ENCODE data around the gene SLC39A7.
A peak's percentile ranks its signal among the peaks of the same experiment; 100 is the strongest.

The SLC39A7 gene

GRCh38 chr6:33200219-33201146 is at the start of gene SLC39A7, which contains the start of gene RXRB:
SLC39A7 (plus strand) TSS chr6:33200867; CDS start chr6:33201246, 379 bp downstream.
RXRB (minus strand) TSS chr6:33200665; CDS start chr6:33200476, 189 bp downstream.
- DNase-seq, result peak; percentile 99

- DNase-seq, result no peak
These were observed 49.6 kb upstream of the SLC39A7 start for GRCh38 chr6:33151050-33151449.

GRCh38 chr6:33154349-33154748 is 46.3 kb upstream of the SLC39A7 start:
- no peak for DNase-seq

- no peak for DNase-seq
These were observed 44.1 kb upstream of the SLC39A7 start for GRCh38 chr6:33156561-33156960.

GRCh38 chr6:33156964-33157363 is 43.7 kb upstream of the SLC39A7 start:
- DNase-seq, result no peak

GRCh38 chr6:33160096-33160495 is 40.6 kb upstream of the SLC39A7 start:
- DNase-seq, result no peak

- no peak for DNase-seq
These were observed 39.8 kb upstream of the SLC39A7 start for GRCh38 chr6:33160728-33161344.

GRCh38 chr6:33161354-33162331 is 39.0 kb upstream of the SLC39A7 start:
- DNase-seq, result peak; percentile 83

GRCh38 chr6:33163540-33163939 is 37.1 kb upstream of the SLC39A7 start:
- no peak for DNase-seq

GRCh38 chr6:33164176-33164575 is 36.5 kb upstream of the SLC39A7 start:
- DNase-seq, result no peak

GRCh38 chr6:33164665-33165373 is 35.8 kb upstream of the SLC39A7 start:
- DNase-seq, result no peak

- DNase-seq, result no peak
These were observed 34.9 kb upstream of the SLC39A7 start for GRCh38 chr6:33165581-33166258.

GRCh38 chr6:33166363-33166762 is 34.3 kb upstream of the SLC39A7 start:
- no peak for DNase-seq

GRCh38 chr6:33166811-33167210 is 33.9 kb upstream of the SLC39A7 start:
- DNase-seq, result no peak

GRCh38 chr6:33167374-33168283 is 33.0 kb upstream of the SLC39A7 start:
- DNase-seq, result no peak

GRCh38 chr6:33168284-33168601 is 32.4 kb upstream of the SLC39A7 start:
- DNase-seq, result no peak

- DNase-seq, result no peak
These were observed 32.0 kb upstream of the SLC39A7 start for GRCh38 chr6:33168639-33169038.

GRCh38 chr6:33169291-33170175 is 31.1 kb upstream of the SLC39A7 start:
- DNase-seq, result no peak

- no peak for DNase-seq
These were observed 30.3 kb upstream of the SLC39A7 start for GRCh38 chr6:33170176-33171015.
